Measurements from ENCODE around the gene BNIP1. TPM values are rescaled to one million over a fixed set of nuclear protein-coding genes. Genes with fewer than 3 reads are reported as not detected.
"Not testable (repeated sequence)": the region's sequence is repeated elsewhere in the genome, so short reads cannot be mapped to it uniquely, and the experiment has no call there.

BNIP1 gene, protein sequence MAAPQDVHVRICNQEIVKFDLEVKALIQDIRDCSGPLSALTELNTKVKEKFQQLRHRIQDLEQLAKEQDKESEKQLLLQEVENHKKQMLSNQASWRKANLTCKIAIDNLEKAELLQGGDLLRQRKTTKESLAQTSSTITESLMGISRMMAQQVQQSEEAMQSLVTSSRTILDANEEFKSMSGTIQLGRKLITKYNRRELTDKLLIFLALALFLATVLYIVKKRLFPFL
- total RNA-seq (1 to 10 TPM; 6.9 to 8.3 TPM), polyA plus RNA-seq (10 to 100 TPM; 11.0 to 19.3 (median 15.5) TPM), total RNA-seq (8.6 to 37.4 (median 18.9) reads per million in 6 experiments)

DNA sequence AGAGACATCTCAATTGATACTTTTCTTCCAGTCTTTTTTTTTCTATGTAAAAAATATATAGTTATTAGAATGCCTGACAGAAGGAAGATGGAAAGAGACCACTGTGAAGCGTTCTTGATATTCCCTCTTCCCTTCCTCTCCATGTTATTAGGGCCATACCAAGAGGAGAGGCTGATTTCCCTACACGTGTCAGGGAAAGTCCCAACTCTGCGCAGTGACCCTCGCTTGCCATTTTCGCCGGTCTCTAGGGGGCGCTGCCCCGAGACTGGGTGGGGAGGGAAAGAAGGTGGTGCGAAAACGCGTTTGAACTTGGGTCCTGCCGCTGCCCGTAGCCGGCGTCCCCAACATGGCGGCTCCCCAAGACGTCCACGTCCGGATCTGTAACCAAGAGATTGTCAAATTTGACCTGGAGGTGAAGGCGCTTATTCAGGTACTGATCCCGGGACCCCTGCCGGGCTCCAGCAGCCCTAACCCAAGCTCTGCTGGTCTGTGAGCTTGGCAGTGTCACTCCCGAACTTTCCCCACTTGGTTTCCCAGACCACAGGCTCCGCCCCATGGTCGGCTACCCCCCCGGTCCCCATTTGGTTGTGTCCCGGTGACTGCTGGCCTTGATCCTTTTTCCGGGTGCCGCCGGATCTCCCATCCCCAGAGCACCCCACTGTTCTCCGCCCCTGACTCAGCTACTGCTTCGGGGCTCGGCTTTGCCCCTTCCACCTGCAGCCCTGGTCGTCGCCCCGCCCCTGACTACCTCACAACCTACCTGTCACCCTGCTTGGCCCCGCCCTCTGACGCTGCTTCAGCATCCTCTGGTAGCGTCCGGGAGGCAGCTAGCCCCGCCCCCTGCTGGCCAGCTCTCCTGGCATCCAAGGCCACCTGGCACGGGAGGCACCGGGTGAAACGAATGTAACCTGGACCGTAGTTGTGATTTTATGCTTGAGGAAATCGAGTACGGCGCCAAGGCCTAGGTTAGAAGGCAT is at the start of gene BNIP1:
Gene BNIP1, plus strand, starts transcription at position 332 of the 977 bp plus-strand sequence. Its CDS starts 15 bp downstream, at position 347.
- ATAC-seq (peak; percentile 91 to 92), DNase-seq (peak; percentile 93 to 100 (median 96))
- H3K4me1 Mint-ChIP-seq: peaks cover 7 to 22% (median 13%) of the 10 kb centered on the region in 4 donors
- H3K4me3 Mint-ChIP-seq: peak within 1 kb of the TSS; percentile 95 to 100 (median 98)
- no peaks in the 10 kb centered on the region for H3K9me3 Mint-ChIP-seq
- POLR2A ChIA-PET: interaction anchor here (0.6 to 3.6 kb wide), 8 partner anchors 8 to 373 kb away, joined by 3 to 22 read pairs (median 4); partner anchors contain the start of genes ATP6V0E1, DUSP1 and RPL26L1
- peaks cover 4 to 31% (median 14%) of the 10 kb centered on the region in 3 donors for H3K36me3 Mint-ChIP-seq
- H3K27ac Mint-ChIP-seq: peak within 1 kb of the TSS; percentile 95 to 100 (median 99)
- H3K27me3 Mint-ChIP-seq: peaks cover 0 to 1% (median 0%) of the 10 kb centered on the region in 5 donors

DNA sequence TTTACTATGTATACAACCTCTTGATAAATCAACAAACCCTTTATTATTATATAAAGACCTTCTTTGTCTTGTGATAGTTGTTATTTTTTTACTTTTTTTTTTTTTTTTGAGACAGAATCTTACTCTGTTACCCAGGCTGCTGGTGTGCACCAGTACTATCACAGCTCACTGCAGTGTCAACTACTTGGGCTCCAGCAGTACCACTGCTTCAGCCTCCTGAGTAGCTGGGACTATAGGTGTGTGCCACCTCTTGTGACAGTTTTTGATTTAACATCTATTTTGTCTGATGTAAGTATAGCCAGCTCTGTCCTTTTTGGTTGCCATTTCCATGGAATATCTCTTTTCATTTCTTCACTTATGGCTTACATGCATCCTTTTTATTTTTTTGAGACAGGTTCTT is 45.5 kb upstream of the BNIP1 start:
- peak overlapping the region; percentile 0 to 70 (median 10) for H3K27ac Mint-ChIP-seq
- POLR2A ChIA-PET: interaction anchor here (0.6 to 1.4 kb wide), 3 partner anchors 64 to 115 kb away, joined by 3 read pairs; partner anchors contain the start of gene ATP6V0E1
- H3K9me3 Mint-ChIP-seq: peaks cover 0 to 9% (median 4%) of the 10 kb centered on the region in 9 donors
- peaks cover 28 to 70% (median 63%) of the 10 kb centered on the region in 4 donors for H3K4me1 Mint-ChIP-seq
- peaks cover 6 to 33% (median 26%) of the 10 kb centered on the region in 3 donors for H3K36me3 Mint-ChIP-seq
- DNase-seq (no peak), ATAC-seq (peak; percentile 57 to 60)
- no peaks in the 10 kb centered on the region for H3K27me3 Mint-ChIP-seq
- peak overlapping the region in 7 of 10 donors; percentile 2 to 70 (median 29) for H3K4me3 Mint-ChIP-seq

DNA sequence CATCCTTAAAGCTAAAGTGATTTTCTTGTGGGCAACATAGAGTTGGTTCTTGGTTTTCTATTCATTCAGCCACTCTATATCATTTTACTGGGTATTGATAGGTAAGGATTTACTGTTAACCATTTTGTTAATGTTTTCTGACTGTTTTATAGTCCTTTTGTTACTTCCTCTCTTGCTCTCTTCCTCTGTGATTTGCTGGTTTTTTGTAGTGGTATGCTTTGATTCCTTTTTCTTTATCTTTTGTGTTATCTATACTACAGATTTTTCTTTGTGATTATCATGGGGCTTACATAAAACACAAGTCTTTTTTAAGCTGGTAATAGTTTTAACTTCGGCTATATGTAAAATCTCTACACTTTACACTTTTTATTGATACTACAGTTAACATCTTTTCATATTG is 44.9 kb upstream of the BNIP1 start:
- peak overlapping the region in 9 of 10 donors; percentile 2 to 70 (median 29) for H3K4me3 Mint-ChIP-seq
- peaks cover 22 to 70% (median 62%) of the 10 kb centered on the region in 4 donors for H3K4me1 Mint-ChIP-seq
- POLR2A ChIA-PET: interaction anchor here (0.6 to 1.4 kb wide), 6 partner anchors 16 to 116 kb away, joined by 3 to 4 read pairs (median 3); partner anchors contain the start of gene ATP6V0E1
- ATAC-seq: peak; percentile 72 to 73
- DNase-seq: peak in 3 of 10 donors; percentile 13 to 47 (median 36)
- H3K9me3 Mint-ChIP-seq: peaks cover 0 to 9% (median 4%) of the 10 kb centered on the region in 9 donors
- H3K27me3 Mint-ChIP-seq: no peaks in the 10 kb centered on the region
- H3K27ac Mint-ChIP-seq: peak overlapping the region in 9 of 10 donors; percentile 0 to 70 (median 26)
- peaks cover 6 to 33% (median 26%) of the 10 kb centered on the region in 3 donors for H3K36me3 Mint-ChIP-seq

DNA sequence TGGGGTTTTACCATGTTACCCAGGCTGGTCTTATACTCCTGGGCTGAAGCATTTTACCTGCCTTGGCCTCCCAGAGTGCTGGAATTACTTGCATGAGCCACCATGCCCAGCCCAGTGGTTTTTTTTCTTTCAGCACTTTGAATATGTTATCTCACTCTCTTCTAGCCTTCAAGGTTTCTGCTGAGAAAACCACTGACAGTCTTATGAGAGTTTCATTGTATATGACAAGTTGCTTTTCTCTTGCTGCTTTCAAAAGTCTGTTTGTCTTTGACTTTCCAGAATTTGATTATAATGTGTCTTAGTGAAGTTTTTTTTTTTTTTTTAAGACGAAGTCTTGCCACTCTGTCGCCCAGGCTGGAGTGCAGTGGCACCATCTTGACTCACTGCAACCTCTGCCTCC is 43.1 kb upstream of the BNIP1 start:
- Mint-ChIP-seq H3K4me1 (peaks cover 24 to 77% (median 62%) of the 10 kb centered on the region in 4 donors), H3K36me3 (peaks cover 6 to 30% (median 19%) of the 10 kb centered on the region in 3 donors), H3K27me3 (no peaks in the 10 kb centered on the region), H3K4me3 (no peak overlapping the region), H3K9me3 (peaks cover 0 to 9% (median 4%) of the 10 kb centered on the region in 9 donors), H3K27ac (no peak overlapping the region)
- ATAC-seq: no peak
- POLR2A ChIA-PET: interaction anchor here (1.1 kb wide), 1 partner anchor 117 kb away, joined by 4 read pairs; the partner anchor contains the start of gene ATP6V0E1
- no peak for DNase-seq

DNA sequence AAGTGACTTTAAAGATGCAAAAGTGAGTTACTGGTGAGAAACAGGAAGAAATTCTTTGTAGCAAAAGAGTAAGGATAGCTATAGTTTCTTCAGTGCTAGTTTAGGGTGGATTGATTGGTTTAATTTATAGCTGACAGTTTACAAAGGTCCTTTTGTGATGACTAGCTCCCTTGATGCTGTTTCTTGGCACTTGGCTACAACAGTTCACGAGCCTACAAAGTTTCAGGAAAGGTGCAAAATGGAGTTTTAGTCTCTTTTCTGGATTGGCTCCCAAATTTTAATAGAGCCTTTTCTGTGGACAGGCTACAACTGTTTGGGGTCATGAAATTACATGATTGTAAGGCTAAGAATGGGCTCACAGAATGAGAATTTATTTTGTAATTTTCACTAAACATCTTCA is 40.9 kb upstream of the BNIP1 start:
- H3K9me3 Mint-ChIP-seq: peaks cover 0 to 9% (median 4%) of the 10 kb centered on the region in 9 donors
- POLR2A ChIA-PET: no interaction called here
- ATAC-seq (no peak), DNase-seq (no peak)
- peaks cover 14 to 61% (median 42%) of the 10 kb centered on the region in 4 donors for H3K4me1 Mint-ChIP-seq
- no peak overlapping the region for H3K27ac Mint-ChIP-seq
- no peak overlapping the region for H3K4me3 Mint-ChIP-seq
- peaks cover 6 to 33% (median 17%) of the 10 kb centered on the region in 3 donors for H3K36me3 Mint-ChIP-seq
- no peaks in the 10 kb centered on the region for H3K27me3 Mint-ChIP-seq

DNA sequence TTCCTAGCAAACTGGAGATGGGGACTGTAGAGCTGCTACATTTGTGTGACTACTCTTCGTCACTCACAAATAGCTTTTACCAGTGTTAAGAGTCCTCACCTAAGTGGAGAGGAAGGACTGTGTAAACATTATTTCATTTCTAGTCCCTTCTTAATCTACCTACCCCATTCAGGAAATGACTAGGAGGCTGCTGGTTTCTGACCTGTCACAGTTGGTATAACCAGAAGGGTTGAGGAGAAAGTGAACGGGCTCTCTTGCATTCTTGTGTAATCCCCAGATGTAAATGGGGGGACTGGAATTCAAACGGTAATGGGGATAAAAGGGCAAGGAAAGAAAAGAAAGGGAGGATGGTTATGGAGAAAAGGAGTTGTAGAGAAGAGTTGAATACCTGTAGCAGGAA is 35.4 kb upstream of the BNIP1 start:
- DNase-seq: no peak
- ATAC-seq: no peak
- H3K36me3 Mint-ChIP-seq: peaks cover 0 to 72% (median 14%) of the 10 kb centered on the region in 3 donors
- POLR2A ChIA-PET: no interaction called here
- peak overlapping the region in 3 of 10 donors; percentile 9 to 66 (median 41) for H3K27ac Mint-ChIP-seq
- no peaks in the 10 kb centered on the region for H3K27me3 Mint-ChIP-seq
- H3K9me3 Mint-ChIP-seq: no peaks in the 10 kb centered on the region
- H3K4me3 Mint-ChIP-seq: no peak overlapping the region
- H3K4me1 Mint-ChIP-seq: peaks cover 6 to 16% (median 10%) of the 10 kb centered on the region in 4 donors

DNA sequence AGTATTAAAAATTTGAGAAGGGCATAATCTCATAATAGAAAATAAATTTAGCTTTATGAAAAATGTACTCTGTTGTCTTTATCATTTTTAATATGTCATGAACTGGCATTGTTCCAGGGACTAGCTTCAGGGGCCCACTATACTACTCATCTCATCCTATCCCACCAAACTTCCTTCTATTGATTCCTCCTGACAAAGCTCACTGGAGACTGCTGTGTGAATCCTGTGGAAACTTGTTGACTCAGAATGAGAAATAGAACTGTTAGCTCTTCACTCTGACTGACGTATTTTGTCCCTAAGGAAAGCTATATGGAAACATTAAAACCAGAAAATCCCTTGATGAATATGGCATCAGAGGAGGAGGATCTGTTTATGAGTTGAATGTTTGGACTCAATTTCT is 29.8 kb upstream of the BNIP1 start:
- Mint-ChIP-seq H3K4me1 (peaks cover 0 to 2% (median 0%) of the 10 kb centered on the region in 4 donors), H3K36me3 (peaks cover 13 to 93% (median 40%) of the 10 kb centered on the region in 3 donors), H3K9me3 (peaks cover 0 to 7% (median 2%) of the 10 kb centered on the region in 9 donors), H3K27me3 (no peaks in the 10 kb centered on the region), H3K4me3 (no peak overlapping the region), H3K27ac (peak overlapping the region in 2 of 10 donors; percentile 17 to 52)
- ATAC-seq (no peak), DNase-seq (no peak)
- POLR2A ChIA-PET: no interaction called here

DNA sequence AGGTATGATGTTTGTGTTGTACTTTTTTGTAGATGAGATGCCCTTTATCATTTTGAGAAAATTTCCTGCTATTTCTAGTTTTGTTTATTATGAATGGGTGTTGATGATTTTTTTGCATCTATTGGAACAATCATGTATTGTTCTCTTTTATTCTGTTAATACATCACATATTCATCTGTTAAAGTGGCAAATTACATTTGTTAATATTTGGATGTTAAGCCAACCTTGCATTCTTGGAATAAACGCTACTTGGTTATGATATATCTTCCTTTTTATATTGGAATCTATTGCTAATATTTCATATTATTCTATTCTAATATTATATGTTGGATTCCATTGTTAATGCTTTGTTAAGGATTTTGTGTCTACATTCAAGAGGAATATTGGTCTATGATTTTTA is 24.6 kb upstream of the BNIP1 start:
- H3K4me3 Mint-ChIP-seq: no peak overlapping the region
- H3K27me3 Mint-ChIP-seq: no peaks in the 10 kb centered on the region
- ATAC-seq: no peak
- peaks cover 0 to 2% (median under 1%) of the 10 kb centered on the region in 4 donors for H3K4me1 Mint-ChIP-seq
- H3K9me3 Mint-ChIP-seq: peaks cover 0 to 10% (median 4%) of the 10 kb centered on the region in 9 donors
- H3K27ac Mint-ChIP-seq: no peak overlapping the region
- peaks cover 14 to 88% (median 52%) of the 10 kb centered on the region in 3 donors for H3K36me3 Mint-ChIP-seq
- DNase-seq: no peak
- POLR2A ChIA-PET: no interaction called here

DNA sequence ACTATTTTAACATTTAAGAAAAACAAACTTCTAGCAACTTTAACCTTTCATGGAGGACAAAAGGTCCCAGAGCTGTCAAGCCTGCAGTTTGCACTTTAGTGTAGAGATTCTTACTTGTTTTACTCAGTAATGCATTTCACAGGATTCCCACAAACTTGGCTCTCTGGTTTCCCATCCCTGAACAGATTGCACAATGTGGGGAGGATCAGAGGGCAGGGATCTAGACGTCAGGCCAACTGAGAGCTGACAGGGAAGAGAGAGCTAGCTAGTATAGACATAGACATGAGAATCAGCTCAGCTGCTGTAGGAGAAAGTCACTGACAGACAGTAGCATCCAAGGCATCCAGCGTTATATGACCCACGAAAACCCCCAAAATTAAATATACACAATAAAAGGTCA is 20.9 kb upstream of the BNIP1 start:
- Mint-ChIP-seq H3K27me3 (no peaks in the 10 kb centered on the region), H3K27ac (peak overlapping the region in 2 of 10 donors; percentile 18 to 47), H3K4me1 (peaks cover 0 to 2% (median under 1%) of the 10 kb centered on the region in 4 donors), H3K4me3 (no peak overlapping the region), H3K9me3 (peaks cover 0 to 10% (median 4%) of the 10 kb centered on the region in 9 donors), H3K36me3 (peaks cover 9 to 88% (median 47%) of the 10 kb centered on the region in 3 donors)
- POLR2A ChIA-PET: no interaction called here
- ATAC-seq (no peak), DNase-seq (no peak)

DNA sequence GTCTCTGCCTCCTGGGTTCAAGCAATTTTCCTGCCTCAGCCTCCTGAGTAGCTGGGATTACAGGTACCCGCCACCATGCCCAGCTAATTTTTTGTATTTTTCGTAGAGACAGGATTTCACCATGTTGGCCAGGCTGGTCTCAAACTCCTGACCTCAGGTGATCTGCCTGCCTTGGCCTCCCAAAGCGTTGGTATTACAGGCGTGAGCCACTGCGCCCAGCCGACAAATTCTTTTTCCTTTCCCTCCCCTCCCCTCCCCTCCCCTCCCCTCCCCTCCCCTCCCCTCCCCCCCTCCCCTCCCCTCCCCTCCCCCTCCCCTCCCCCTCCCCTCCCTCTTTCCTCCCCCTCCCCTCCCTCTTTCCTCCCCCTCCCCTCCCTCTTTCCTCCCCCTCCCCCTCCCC is 12.2 kb upstream of the BNIP1 start:
- H3K4me1 Mint-ChIP-seq: peaks cover 0 to 11% (median 0%) of the 10 kb centered on the region in 4 donors
- POLR2A ChIA-PET: interaction anchor here (0.7 to 0.9 kb wide), 3 partner anchors 8 to 30 kb away, joined by 3 to 6 read pairs (median 3); no protein-coding TSS in a partner anchor
- not testable (repeated sequence) for DNase-seq, H3K9me3 Mint-ChIP-seq, H3K27me3 Mint-ChIP-seq, H3K27ac Mint-ChIP-seq, H3K4me3 Mint-ChIP-seq, ATAC-seq
- peaks cover 0 to 72% (median 15%) of the 10 kb centered on the region in 3 donors for H3K36me3 Mint-ChIP-seq

DNA sequence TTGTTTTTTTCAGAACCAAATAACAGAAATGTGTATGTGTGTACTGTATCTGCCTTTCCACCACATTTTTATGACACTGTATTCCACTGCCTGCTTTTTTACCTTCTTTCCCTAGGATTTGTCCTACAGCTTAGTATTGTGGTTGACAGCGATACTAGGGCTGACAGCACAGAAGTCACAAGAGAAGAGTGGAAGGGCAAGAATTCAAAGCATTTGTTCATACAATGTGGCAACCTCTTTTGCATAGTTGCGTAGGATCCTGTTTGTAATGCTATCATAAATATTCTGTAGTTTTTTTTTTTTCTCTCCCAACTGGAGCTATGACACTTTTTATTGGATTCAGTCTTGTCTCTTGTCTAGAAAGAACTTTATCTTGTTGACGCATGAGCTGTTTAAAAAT is 5.6 kb upstream of the BNIP1 start:
- H3K9me3 Mint-ChIP-seq: no peaks in the 10 kb centered on the region

DNA sequence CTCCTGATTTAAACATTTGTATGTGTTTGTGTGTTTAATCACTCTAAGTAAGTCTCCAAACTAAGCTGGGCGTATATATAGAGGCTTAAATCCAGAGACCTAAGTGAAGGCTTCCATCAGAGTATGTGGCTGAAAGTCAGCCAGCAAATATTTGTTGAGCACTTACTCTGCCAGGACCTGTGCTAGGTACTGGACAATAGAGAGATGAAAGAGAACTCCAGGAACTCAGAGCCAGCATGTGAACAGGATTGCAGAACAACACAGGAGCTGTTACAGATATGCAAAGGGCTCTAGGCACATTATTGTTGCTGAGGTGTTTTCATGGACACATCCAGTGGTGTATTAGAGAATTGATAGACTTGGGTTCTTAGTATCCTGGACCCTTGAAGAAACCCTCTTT is 4.7 kb upstream of the BNIP1 start:
- ATAC-seq (no peak), DNase-seq (no peak)
- POLR2A ChIA-PET: interaction anchor here (1.0 kb wide), 1 partner anchor 155 kb away, joined by 3 read pairs; no protein-coding TSS in a partner anchor
- Mint-ChIP-seq H3K4me3 (no peak overlapping the region), H3K27ac (peak overlapping the region in 7 of 10 donors; percentile 3 to 56 (median 12)), H3K27me3 (peaks cover 0 to 1% (median 0%) of the 10 kb centered on the region in 5 donors), H3K9me3 (no peaks in the 10 kb centered on the region), H3K4me1 (peaks cover under 1 to 10% (median 6%) of the 10 kb centered on the region in 4 donors), H3K36me3 (peaks cover 0 to 31% (median 0%) of the 10 kb centered on the region in 3 donors)

More for the DNA sequence above, 5.6 kb upstream of the BNIP1 start:
- peak overlapping the region in 1 of 10 donors; percentile 16 for H3K27ac Mint-ChIP-seq
- peaks cover 0 to 7% (median 3%) of the 10 kb centered on the region in 4 donors for H3K4me1 Mint-ChIP-seq
- ATAC-seq (no peak), DNase-seq (no peak)
- H3K36me3 Mint-ChIP-seq: peaks cover 0 to 40% (median 1%) of the 10 kb centered on the region in 3 donors
- POLR2A ChIA-PET: no interaction called here
- no peak overlapping the region for H3K4me3 Mint-ChIP-seq
- no peaks in the 10 kb centered on the region for H3K27me3 Mint-ChIP-seq

Data from naive thymus-derived CD8-positive, alpha-beta T cell (primary cell).